Islet of Langerhans (tissue), 1 donor: Measurements from ENCODE around the gene USP24.
"Not testable (repeated sequence)": the region's sequence is repeated elsewhere in the genome, so short reads cannot be mapped to it uniquely, and the experiment has no call there.

Experiments used
- FAIRE-seq: peaks from one replicate; lab custom pipeline; 2011; peaks lifted over from hg19 to GRCh38; lab: Jason Lieb, UNC

Gene USP24

GRCh38 chr1:55229726-55230125 lies 14.6 kb upstream of the USP24 start:
- FAIRE-seq: not testable (repeated sequence)

- FAIRE-seq: no peak
Measured at GRCh38 chr1:55225228-55225627, 10.1 kb upstream of the USP24 start.

- no peak for FAIRE-seq
Measured at GRCh38 chr1:55224729-55225128, 9.6 kb upstream of the USP24 start.

- no peak for FAIRE-seq
Measured at GRCh38 chr1:55222152-55222551, 7.0 kb upstream of the USP24 start.

GRCh38 chr1:55217226-55217986 lies 2.2 kb upstream of the USP24 start:
- no peak for FAIRE-seq

GRCh38 chr1:55216096-55216495 lies 932 bp upstream of the USP24 start:
- no peak for FAIRE-seq

GRCh38 chr1:55214934-55215193 lies 300 bp downstream of the USP24 start:
- FAIRE-seq: no peak

GRCh38 chr1:55214212-55214933 lies 791 bp downstream of the USP24 start:
- FAIRE-seq: no peak

- FAIRE-seq: no peak
Measured at GRCh38 chr1:55213885-55214211, 1.3 kb downstream of the USP24 start.

GRCh38 chr1:55213151-55213884 lies 1.8 kb downstream of the USP24 start:
- FAIRE-seq: no peak

- no peak for FAIRE-seq
Measured at GRCh38 chr1:55212349-55213150, 2.6 kb downstream of the USP24 start.

GRCh38 chr1:55211863-55212262 lies 3.3 kb downstream of the USP24 start:
- peak; percentile 62 for FAIRE-seq

GRCh38 chr1:55210990-55211801 lies 4.0 kb downstream of the USP24 start:
- peak; percentile 85 for FAIRE-seq

GRCh38 chr1:55209247-55209646 lies 5.9 kb downstream of the USP24 start:
- FAIRE-seq: no peak

GRCh38 chr1:55206210-55206609 lies 9.0 kb downstream of the USP24 start:
- FAIRE-seq: no peak

- no peak for FAIRE-seq
Measured at GRCh38 chr1:55204997-55205396, 10.2 kb downstream of the USP24 start.

- no peak for FAIRE-seq
Measured at GRCh38 chr1:55203064-55203463, 12.1 kb downstream of the USP24 start.

GRCh38 chr1:55200667-55201066 lies 14.5 kb downstream of the USP24 start:
- FAIRE-seq: no peak

GRCh38 chr1:55199735-55200134 lies 15.4 kb downstream of the USP24 start:
- not testable (repeated sequence) for FAIRE-seq

GRCh38 chr1:55198044-55198443 lies 17.1 kb downstream of the USP24 start:
- no peak for FAIRE-seq

- no peak for FAIRE-seq
Measured at GRCh38 chr1:55197099-55197498, 18.1 kb downstream of the USP24 start.
